Neural cell (in vitro differentiated cells): ENCODE results near the gene NT5DC3.

Experiments
- CTCF ChIP-seq: fragments of 450-650 bp; IDR thresholded peaks from 2 replicates; pipeline ENCODE4 v1.5.1; 2014; ENCODE audit warnings: antibody characterized with exemption, mild to moderate bottlenecking, moderate library complexity; ENCODE audit not compliant: poor library complexity, severe bottlenecking
- EP300 ChIP-seq: fragments of 450-650 bp; conservative IDR thresholded peaks from 2 replicates; pipeline ENCODE4 v1.6.1; 2014; ENCODE audit warnings: antibody characterized with exemption, mild to moderate bottlenecking, moderate library complexity; ENCODE audit not compliant: poor library complexity, severe bottlenecking
- EZH2 ChIP-seq: fragments of 200-600, 300-800 bp; shearing (Covaris generic), sonication (generic); IDR thresholded peaks from 2 replicates; pipeline ENCODE4 v1.6.1; 2014; ENCODE audit warnings: antibody characterized with exemption, low read length, borderline replicate concordance, mild to moderate bottlenecking; ENCODE audit not compliant: insufficient read depth, poor library complexity, severe bottlenecking
- POLR2AphosphoS5 ChIP-seq: IDR thresholded peaks from 2 replicates; pipeline ENCODE4 v1.6.1; 2012
- TAF1 ChIP-seq: IDR thresholded peaks from 2 replicates; pipeline ENCODE4 v1.6.1; 2012; ENCODE audit warnings: low read depth

GRCh38 chr12:103735291-103735690, 105.7 kb downstream of the NT5DC3 start:
- TF ChIP-seq CTCF, result no peak
- TF ChIP-seq EP300, result no peak
- no peak for TF ChIP-seq EZH2
- no peak for TF ChIP-seq POLR2AphosphoS5
- no peak for TF ChIP-seq TAF1
